Neural cell (in vitro differentiated cells): ENCODE measurements around the gene FAAH.

ENCODE experiments used
- CTCF ChIP-seq: fragments of 450-650 bp; IDR thresholded peaks from 2 replicates; pipeline ENCODE4 v1.5.1; 2014; ENCODE audit warnings: antibody characterized with exemption, mild to moderate bottlenecking, moderate library complexity; ENCODE audit not compliant: poor library complexity, severe bottlenecking
- EZH2 ChIP-seq: fragments of 200-600, 300-800 bp; shearing (Covaris generic), sonication (generic); IDR thresholded peaks from 2 replicates; pipeline ENCODE4 v1.6.1; 2014; ENCODE audit warnings: antibody characterized with exemption, low read length, borderline replicate concordance, mild to moderate bottlenecking; ENCODE audit not compliant: insufficient read depth, poor library complexity, severe bottlenecking
- MXI1 ChIP-seq: fragments of 450-650 bp; conservative IDR thresholded peaks from 2 replicates; pipeline ENCODE4 v1.6.1; 2014; ENCODE audit warnings: antibody characterized with exemption, mild to moderate bottlenecking; ENCODE audit not compliant: poor library complexity, severe bottlenecking
- POLR2AphosphoS5 ChIP-seq: IDR thresholded peaks from 2 replicates; pipeline ENCODE4 v1.6.1; 2012
- RAD21 ChIP-seq: fragments of 450-650 bp; conservative IDR thresholded peaks from 2 replicates; pipeline ENCODE4 v1.6.1; 2014; ENCODE audit warnings: antibody characterized with exemption, mild to moderate bottlenecking, moderate library complexity
- SMC3 ChIP-seq: fragments of 450-650 bp; conservative IDR thresholded peaks from 2 replicates; pipeline ENCODE4 v1.6.1; 2014; ENCODE audit warnings: antibody characterized with exemption, mild to moderate bottlenecking, moderate library complexity; ENCODE audit not compliant: poor library complexity
- TAF1 ChIP-seq: IDR thresholded peaks from 2 replicates; pipeline ENCODE4 v1.6.1; 2012; ENCODE audit warnings: low read depth

- TF ChIP-seq CTCF: no peak
- no peak for TF ChIP-seq POLR2AphosphoS5
- no peak for TF ChIP-seq MXI1
- no peak for TF ChIP-seq TAF1
- no peak for TF ChIP-seq EZH2
- TF ChIP-seq SMC3: no peak
- no peak for TF ChIP-seq RAD21
These were observed 23.9 kb upstream of the FAAH start for GRCh38 chr1:46370214-46370633.
